Natural killer cell treated with Interleukin-12 subunit alpha and Interleukin-12 subunit beta and Interleukin-15 and Interleukin-18, amount 100 ng/mL, for 72 hours (primary cell): ENCODE results near the gene PIEZO2. TPM values are rescaled to one million over a fixed set of nuclear protein-coding genes. Genes with fewer than 3 reads are reported as not detected.
"Not testable (repeated sequence)": the region's sequence is repeated elsewhere in the genome, so short reads cannot be mapped to it uniquely, and the experiment has no call there.

Experiments
- ATAC-seq, 2 donors: fragments of 150-1000 bp; cut with Tn5 transposase in 1 of 2; sonication (Bioruptor Pico), chemical (Tn5 transposase) in 1 of 2; 2 replicates each; pipeline ENCODE4 v1.10.0; 2021
- DNase-seq: peaks from one replicate; pipeline ENCODE4 v3.0.0; 2022; ENCODE audit warnings: low spot score
- H3K27ac Mint-ChIP-seq, 2 donors: 1 replicate in 1 of 2; 2 replicates in 1 of 2; pipeline ENCODE4 v1.8.0; 2022; ENCODE audit warnings: mixed read lengths in 2 of 2, mild to moderate bottlenecking in 1 of 2, moderate library complexity in 1 of 2
- H3K27me3 Mint-ChIP-seq, 2 donors: 1 replicate in 1 of 2; 2 replicates in 1 of 2; pipeline ENCODE4 v1.8.0; 2022; ENCODE audit warnings: mixed read lengths in 2 of 2
- H3K36me3 Mint-ChIP-seq: one replicate; pipeline ENCODE4 v1.8.0; 2022; ENCODE audit warnings: mixed read lengths
- H3K4me1 Mint-ChIP-seq, 2 donors: 1 replicate in 1 of 2; 2 replicates in 1 of 2; pipeline ENCODE4 v1.8.0; 2022; ENCODE audit warnings: low read depth in 2 of 2, mixed read lengths in 2 of 2, mild to moderate bottlenecking in 1 of 2
- H3K4me3 Mint-ChIP-seq: one replicate; pipeline ENCODE4 v1.8.0; 2022; ENCODE audit warnings: mixed read lengths
- H3K9me3 Mint-ChIP-seq: 2 replicates; pipeline ENCODE4 v1.8.0; 2022; ENCODE audit warnings: mixed read lengths
- total RNA-seq, 2 donors: library from RNA; stranded (reverse); gene quantifications; one replicate each; pipeline ENCODE4 v1.2.3, GENCODE V29; 2022

The PIEZO2 gene
- total RNA-seq, 2 donors from 2014 or later = not detected

- H3K27ac Mint-ChIP-seq = no peak overlapping the region
- H3K9me3 Mint-ChIP-seq = no peaks in the 10 kb centered on the region
- H3K36me3 Mint-ChIP-seq = no peaks in the 10 kb centered on the region
- no peaks in the 10 kb centered on the region for H3K4me1 Mint-ChIP-seq
- H3K27me3 Mint-ChIP-seq = peaks cover 8 to 10% of the 10 kb centered on the region in 2 donors
- ATAC-seq (no peak), DNase-seq (no peak)
- H3K4me3 Mint-ChIP-seq = no peak overlapping the region
These were observed 298.5 kb downstream of the PIEZO2 start for GRCh38 chr18:10850840-10851239.

DNA sequence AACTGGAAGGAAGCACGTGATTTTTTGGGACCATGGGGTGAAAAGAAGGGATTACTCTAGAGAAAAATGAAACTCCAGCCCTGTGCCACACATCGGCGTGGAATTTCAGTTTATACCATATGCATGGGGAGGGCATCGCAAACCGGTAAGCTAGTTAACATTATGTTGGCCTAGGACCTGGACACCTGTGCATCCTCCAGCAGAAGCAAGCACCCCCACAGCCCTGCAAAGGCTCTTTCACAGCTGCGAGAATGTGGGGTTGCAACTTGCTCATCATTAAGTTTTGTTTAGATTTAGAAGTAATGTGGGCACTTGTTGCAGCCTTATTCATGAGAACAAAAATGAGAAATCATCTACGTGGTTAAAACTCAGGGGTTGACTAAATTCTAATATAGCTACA, 299.2 kb downstream of the PIEZO2 start:
- Mint-ChIP-seq H3K36me3 (no peaks in the 10 kb centered on the region), H3K27me3 (peaks cover 7 to 10% of the 10 kb centered on the region in 2 donors), H3K27ac (no peak overlapping the region), H3K4me3 (no peak overlapping the region), H3K4me1 (no peaks in the 10 kb centered on the region), H3K9me3 (no peaks in the 10 kb centered on the region)
- ATAC-seq = no peak
- DNase-seq = no peak

DNA sequence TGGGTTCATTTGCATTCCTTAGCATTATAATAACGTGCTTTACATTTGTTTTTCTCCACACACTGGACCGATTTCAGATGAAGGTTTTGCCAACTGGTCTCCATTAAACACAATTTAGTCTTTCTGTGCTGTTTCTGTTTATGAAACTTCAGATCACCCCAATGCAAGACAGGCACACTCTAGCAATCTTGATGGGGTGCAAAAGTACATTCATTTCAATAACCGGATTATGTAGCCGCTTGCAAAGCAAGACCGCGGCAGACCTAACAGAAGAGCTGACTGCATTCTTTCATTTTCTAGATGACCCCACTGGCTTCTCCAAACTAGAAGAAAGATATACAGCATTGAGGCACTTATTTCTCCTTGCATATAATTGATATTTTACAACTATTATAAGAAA, 301.5 kb downstream of the PIEZO2 start:
- H3K4me1 Mint-ChIP-seq = no peaks in the 10 kb centered on the region
- H3K9me3 Mint-ChIP-seq = no peaks in the 10 kb centered on the region
- DNase-seq (no peak), ATAC-seq (no peak)
- H3K27me3 Mint-ChIP-seq = peaks cover 0 to 7% of the 10 kb centered on the region in 2 donors
- H3K4me3 Mint-ChIP-seq = no peak overlapping the region
- no peaks in the 10 kb centered on the region for H3K36me3 Mint-ChIP-seq
- no peak overlapping the region for H3K27ac Mint-ChIP-seq

GRCh38 chr18:10847408-10847790, 302.0 kb downstream of the PIEZO2 start:
- H3K9me3 Mint-ChIP-seq = no peaks in the 10 kb centered on the region

GRCh38 chr18:10846657-10847407, 302.5 kb downstream of the PIEZO2 start:
- Mint-ChIP-seq H3K27ac (no peak overlapping the region), H3K27me3 (no peaks in the 10 kb centered on the region), H3K4me1 (no peaks in the 10 kb centered on the region), H3K4me3 (no peak overlapping the region), H3K36me3 (no peaks in the 10 kb centered on the region), H3K9me3 (no peaks in the 10 kb centered on the region)
- DNase-seq (no peak), ATAC-seq (no peak)

More at GRCh38 chr18:10847408-10847790, 302.0 kb downstream of the PIEZO2 start:
- no peak overlapping the region for H3K27ac Mint-ChIP-seq
- ATAC-seq = no peak
- H3K36me3 Mint-ChIP-seq = no peaks in the 10 kb centered on the region
- no peaks in the 10 kb centered on the region for H3K4me1 Mint-ChIP-seq
- no peak for DNase-seq
- H3K4me3 Mint-ChIP-seq = no peak overlapping the region
- peaks cover 0 to 2% of the 10 kb centered on the region in 2 donors for H3K27me3 Mint-ChIP-seq

DNA sequence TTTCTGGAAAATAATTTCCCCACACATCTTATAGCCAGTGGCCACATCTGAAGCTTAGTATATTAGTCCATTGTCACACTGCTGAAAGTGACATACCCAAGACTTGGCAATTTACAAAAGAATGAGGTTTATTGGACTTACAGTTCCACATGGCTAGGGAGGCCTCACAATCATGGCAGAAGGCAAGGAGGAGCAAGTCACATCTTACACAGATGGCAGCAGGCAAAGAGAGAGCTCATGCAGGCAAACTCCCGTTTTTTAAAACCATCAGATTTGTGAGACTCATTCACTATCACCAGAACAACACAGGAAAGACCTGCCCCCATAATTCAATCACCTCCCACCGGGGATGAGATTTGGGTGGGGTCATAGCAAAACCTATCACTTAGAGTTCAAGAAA, 303.3 kb downstream of the PIEZO2 start:
- H3K27ac Mint-ChIP-seq, ATAC-seq, H3K27me3 Mint-ChIP-seq, H3K4me1 Mint-ChIP-seq, H3K36me3 Mint-ChIP-seq, DNase-seq, H3K4me3 Mint-ChIP-seq, H3K9me3 Mint-ChIP-seq: not testable (repeated sequence)

DNA sequence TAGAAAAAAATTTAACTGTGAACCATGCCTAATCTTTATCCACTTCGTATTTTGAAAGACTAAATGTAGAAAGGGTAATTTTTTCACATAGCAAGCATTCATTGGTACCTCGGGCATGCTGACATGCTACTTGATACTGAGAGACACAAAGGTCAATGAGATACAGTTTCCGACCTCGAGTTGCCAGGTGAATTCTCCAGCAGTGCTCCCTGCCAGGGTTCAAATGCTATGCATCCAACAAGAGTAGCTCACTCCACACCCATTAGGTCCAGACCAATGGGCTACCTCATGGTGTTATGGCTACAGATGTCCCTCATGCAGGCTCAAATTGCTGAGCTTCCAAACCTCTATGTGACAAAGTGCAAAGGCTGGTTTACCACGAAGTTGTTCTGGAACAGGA, 305.8 kb downstream of the PIEZO2 start:
- no peak overlapping the region for H3K27ac Mint-ChIP-seq
- H3K36me3 Mint-ChIP-seq = no peaks in the 10 kb centered on the region
- ATAC-seq = no peak
- no peak overlapping the region for H3K4me3 Mint-ChIP-seq
- H3K4me1 Mint-ChIP-seq = no peaks in the 10 kb centered on the region
- no peaks in the 10 kb centered on the region for H3K9me3 Mint-ChIP-seq
- no peak for DNase-seq
- H3K27me3 Mint-ChIP-seq = peaks cover 0 to 3% of the 10 kb centered on the region in 2 donors

DNA sequence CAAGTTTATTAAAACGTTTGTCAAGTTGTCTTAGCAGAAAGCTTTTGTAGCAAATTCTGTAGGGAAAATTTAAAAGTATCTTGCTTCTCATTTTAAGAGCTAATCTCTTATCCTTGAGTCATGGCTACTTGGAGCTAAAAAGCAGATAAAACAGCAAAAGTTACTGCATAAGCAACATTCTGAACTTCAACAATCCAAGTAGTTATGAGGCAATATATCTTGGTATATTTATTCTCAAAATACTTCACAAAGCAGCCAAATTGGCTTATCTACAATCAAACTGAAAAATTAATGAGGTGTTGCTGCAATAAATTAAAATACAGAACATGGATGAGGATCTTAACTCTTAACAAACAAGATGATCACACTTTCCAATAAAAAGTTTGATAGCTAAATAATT, 306.5 kb downstream of the PIEZO2 start:
- no peaks in the 10 kb centered on the region for H3K4me1 Mint-ChIP-seq
- H3K27ac Mint-ChIP-seq = no peak overlapping the region
- H3K36me3 Mint-ChIP-seq = no peaks in the 10 kb centered on the region
- no peaks in the 10 kb centered on the region for H3K9me3 Mint-ChIP-seq
- ATAC-seq (no peak), DNase-seq (no peak)
- H3K4me3 Mint-ChIP-seq = no peak overlapping the region
- H3K27me3 Mint-ChIP-seq = peaks cover 0 to 3% of the 10 kb centered on the region in 2 donors

- H3K4me3 Mint-ChIP-seq = no peak overlapping the region
- ATAC-seq (no peak), DNase-seq (no peak)
- peaks cover 0 to 3% of the 10 kb centered on the region in 2 donors for H3K27me3 Mint-ChIP-seq
- H3K36me3 Mint-ChIP-seq = no peaks in the 10 kb centered on the region
- no peaks in the 10 kb centered on the region for H3K4me1 Mint-ChIP-seq
- H3K9me3 Mint-ChIP-seq = no peaks in the 10 kb centered on the region
- H3K27ac Mint-ChIP-seq = no peak overlapping the region
These were observed 307.0 kb downstream of the PIEZO2 start for GRCh38 chr18:10842371-10842770.

DNA sequence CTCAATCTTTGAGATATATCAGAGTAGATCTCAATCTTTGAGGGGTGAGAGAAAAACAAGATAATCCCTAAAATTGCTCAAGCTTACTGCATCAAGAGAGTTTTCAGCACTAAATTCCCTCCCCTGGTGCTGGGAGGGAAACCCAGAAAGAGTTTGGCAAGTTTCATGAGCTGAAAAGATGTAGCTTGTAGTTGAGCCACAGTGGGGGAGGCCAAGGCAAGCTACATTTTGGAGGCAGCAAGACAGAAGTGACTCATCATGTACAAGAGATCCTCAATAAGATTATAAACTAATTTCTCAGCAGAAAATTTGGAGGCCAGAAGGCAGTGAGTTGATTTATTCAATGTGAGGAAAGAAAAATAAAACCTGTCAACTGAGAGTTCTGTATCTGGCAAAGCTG, 308.2 kb downstream of the PIEZO2 start:
- ATAC-seq (no peak), DNase-seq (no peak)
- H3K4me3 Mint-ChIP-seq = no peak overlapping the region
- H3K9me3 Mint-ChIP-seq = no peaks in the 10 kb centered on the region
- no peak overlapping the region for H3K27ac Mint-ChIP-seq
- no peaks in the 10 kb centered on the region for H3K36me3 Mint-ChIP-seq
- H3K27me3 Mint-ChIP-seq = peaks cover 3 to 5% of the 10 kb centered on the region in 2 donors
- no peaks in the 10 kb centered on the region for H3K4me1 Mint-ChIP-seq

- Mint-ChIP-seq H3K9me3 (no peaks in the 10 kb centered on the region), H3K4me1 (no peaks in the 10 kb centered on the region), H3K27me3 (peaks cover 3 to 8% of the 10 kb centered on the region in 2 donors), H3K4me3 (no peak overlapping the region), H3K27ac (no peak overlapping the region), H3K36me3 (no peaks in the 10 kb centered on the region)
- ATAC-seq (no peak), DNase-seq (no peak)
These were observed 308.6 kb downstream of the PIEZO2 start for GRCh38 chr18:10840743-10841142.

DNA sequence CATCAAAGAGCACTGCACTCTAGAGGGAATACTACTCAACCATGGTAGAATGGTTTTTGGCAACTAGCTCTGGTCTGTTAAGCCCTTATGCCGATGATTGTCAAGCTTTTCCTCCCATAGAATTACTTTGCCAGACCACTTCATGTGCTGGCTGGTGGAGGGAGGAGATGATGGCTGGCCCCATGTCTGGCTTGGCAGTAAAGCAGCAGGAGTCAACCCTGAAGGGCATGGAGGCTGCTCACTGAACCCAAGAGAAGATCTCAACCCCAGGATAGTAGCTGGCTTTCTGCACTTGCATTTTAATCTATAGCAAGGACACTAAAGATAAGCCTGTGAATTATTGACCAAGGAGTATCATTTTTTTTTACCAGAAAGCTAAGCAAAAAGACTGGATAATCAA, 309.9 kb downstream of the PIEZO2 start:
- no peak for ATAC-seq
- Mint-ChIP-seq H3K9me3 (no peaks in the 10 kb centered on the region), H3K27me3 (peaks cover 3 to 8% of the 10 kb centered on the region in 2 donors), H3K36me3 (no peaks in the 10 kb centered on the region), H3K4me1 (no peaks in the 10 kb centered on the region), H3K4me3 (no peak overlapping the region), H3K27ac (no peak overlapping the region)
- DNase-seq = no peak

DNA sequence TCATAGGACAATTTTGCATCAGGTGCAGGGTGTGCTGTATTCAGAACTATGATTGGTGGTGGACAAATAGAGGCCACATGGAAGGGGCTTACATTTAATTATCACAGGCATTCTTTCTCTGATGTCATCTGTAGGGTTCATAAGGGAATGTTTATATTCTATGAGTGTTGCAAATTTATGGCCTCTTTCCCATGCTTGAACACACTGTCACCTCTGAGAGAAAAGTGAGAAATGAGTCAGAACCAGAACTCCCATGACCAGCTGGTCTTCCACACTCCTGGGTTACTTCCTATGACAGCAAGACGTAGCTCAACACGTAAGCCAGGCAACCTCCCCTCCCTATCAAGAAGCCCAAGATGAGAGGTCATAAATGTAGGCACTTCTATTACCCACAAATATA, 310.8 kb downstream of the PIEZO2 start:
- no peaks in the 10 kb centered on the region for H3K4me1 Mint-ChIP-seq
- no peaks in the 10 kb centered on the region for H3K9me3 Mint-ChIP-seq
- no peak overlapping the region for H3K4me3 Mint-ChIP-seq
- peaks cover 3 to 8% of the 10 kb centered on the region in 2 donors for H3K27me3 Mint-ChIP-seq
- DNase-seq (no peak), ATAC-seq (no peak)
- H3K27ac Mint-ChIP-seq = no peak overlapping the region
- no peaks in the 10 kb centered on the region for H3K36me3 Mint-ChIP-seq

GRCh38 chr18:10834128-10834815, 315.1 kb downstream of the PIEZO2 start:
- Mint-ChIP-seq H3K27ac (no peak overlapping the region), H3K4me1 (no peaks in the 10 kb centered on the region), H3K9me3 (no peaks in the 10 kb centered on the region), H3K36me3 (no peaks in the 10 kb centered on the region), H3K27me3 (peaks cover 4 to 17% of the 10 kb centered on the region in 2 donors), H3K4me3 (no peak overlapping the region)
- DNase-seq (no peak), ATAC-seq (no peak)
